ENCODE measurements around the gene NDUFA8. TPM values are rescaled to one million over a fixed set of nuclear protein-coding genes. Genes with fewer than 3 reads are reported as not detected.

NDUFA8 gene
- total RNA-seq, 1 donor from 2014 or later, result 45.0 TPM

DNA sequence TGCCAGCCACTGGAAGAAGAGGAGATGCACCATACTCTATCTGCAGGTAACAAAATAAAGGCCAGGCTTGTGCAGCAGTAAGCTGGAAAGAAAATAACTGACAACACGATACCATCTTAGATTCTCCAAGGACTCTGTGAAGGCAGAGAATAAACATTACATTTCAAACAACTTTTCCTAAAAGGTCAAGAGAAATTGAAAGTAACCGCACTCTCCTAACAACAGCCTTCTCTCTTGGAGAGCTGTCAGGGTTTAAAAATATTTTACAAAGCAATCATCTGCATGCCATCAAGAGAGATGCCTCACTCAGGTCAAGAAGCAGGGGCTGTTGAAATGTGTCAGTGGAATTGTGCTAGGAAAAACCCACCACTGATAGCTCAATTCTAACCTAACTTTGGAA is 53.0 kb downstream of the NDUFA8 start:
- intact Hi-C loops (cut with micrococcal nuclease), result no loop called here

DNA sequence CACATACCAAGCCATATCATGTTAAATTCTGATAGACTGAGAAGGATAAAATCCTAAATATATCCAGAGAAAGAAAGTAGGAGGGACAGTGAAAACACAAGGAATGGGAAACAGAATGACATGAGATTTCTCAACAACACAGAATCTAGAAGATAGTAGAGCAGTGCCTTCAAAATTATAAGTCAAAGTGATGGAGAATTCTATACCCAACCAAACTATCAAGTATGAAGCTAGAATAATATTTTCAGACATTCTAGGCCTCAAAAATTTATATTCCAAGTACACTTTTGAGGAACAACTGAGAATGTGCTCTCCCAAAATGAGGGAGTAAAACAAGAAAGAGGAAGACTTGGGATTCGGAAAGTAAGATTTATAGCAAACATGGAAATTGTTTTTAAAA is 55.6 kb downstream of the NDUFA8 start:
- intact Hi-C loops (cut with micrococcal nuclease), result no loop called here

DNA sequence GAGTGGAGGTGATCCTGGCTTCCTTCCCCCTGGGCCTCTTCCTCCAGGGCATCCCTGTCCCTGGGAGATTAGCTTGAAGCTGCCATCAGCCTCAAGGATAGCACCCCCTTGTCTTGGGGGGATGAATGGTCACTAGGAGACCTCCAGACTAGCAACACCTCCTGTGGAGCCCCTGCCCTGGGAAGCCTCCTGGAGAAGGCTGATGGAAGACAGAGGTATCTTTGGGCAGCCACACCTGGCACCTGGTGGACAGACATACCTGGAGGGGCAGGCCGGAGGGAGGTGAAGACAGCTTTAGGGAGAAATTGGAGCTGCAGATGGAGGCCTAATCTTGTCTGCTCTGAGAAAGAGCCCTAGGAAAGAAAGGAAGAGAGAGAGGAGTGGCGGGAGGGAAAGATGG is 57.4 kb downstream of the NDUFA8 start:
- intact Hi-C loops (cut with micrococcal nuclease), result no loop called here

DNA sequence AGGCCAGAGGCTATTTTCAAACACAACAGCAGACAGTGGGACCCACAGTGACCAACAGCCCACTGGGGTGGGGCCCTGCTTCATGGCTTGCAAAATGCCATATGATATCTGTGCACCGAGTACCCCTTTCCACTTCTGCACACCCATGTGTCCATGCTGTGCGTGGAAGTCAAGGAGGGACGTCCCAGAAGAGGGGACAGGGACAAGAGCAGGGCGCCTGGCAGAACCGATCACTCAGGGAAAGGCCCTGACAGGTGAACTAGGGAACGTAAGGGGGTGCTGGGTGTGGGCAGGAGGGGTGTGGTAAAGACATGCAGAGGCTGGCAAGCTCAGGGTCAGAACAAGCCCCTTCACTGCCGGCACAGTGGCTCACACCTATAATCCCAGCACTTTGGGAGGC is 58.8 kb downstream of the NDUFA8 start:
- intact Hi-C loops (cut with micrococcal nuclease), result no loop called here

DNA sequence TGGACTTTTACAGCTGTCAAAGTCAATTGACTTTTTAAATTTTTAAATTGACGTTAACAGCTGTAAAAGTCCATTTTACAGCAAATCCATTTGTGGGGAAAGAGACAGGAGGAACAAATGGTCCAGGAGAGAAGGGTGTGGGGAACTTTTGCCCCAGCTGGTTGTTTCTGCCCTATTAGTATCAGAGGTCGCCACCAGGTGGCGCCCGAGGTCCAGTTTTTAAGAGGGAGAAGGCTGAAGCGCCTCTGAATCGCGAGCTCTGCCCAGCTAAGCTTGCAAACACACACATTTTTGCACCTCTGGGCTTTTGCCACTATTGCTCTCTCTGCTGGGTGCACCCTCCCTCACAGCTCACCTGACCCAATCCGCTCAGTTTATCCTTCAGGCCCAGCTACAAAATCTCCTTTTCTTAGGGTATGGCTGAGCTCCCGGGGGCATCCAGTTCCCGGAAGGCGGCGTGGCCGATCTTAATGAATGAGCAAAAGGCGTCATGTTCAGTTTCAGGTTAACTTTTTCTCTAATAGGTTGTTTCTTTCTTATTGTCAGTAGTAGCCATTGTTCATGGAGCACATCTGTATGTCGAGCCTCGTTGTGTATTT is 60.2 kb downstream of the NDUFA8 start:
- intact Hi-C loops (cut with micrococcal nuclease), result loop anchor here (1.0 to 10.0 kb wide), 6 partner anchors 24 to 1235 kb away; partner anchors contain the start of gene STRBP

DNA sequence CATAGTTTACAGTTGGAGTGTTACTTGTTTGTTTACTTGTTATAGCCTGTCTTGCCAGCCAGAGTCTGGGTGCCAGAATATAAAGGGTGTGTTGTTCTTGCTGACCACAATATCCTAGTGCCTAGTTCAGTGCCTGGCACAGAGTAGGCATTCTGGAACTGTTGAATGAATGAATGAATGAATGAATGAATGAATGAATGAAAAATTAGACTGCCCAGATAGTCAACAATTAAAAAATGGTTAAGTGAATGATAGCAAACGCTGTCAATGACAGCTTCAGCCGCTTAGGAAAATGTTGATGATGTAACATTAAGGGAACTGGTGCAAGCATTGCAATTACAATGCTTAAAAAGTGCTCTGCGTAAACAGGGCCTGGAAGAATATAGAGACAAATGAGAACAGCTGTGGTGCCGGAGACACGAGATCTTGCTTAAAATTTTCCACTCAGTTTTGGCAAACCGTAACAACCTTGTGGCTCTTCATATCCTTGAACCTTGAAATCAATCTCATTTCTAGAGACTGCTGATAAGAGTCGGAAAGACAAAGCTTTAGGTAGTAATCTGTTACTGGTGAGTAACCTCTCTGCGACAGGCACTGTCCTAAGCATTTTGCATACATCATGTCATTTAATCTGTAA is 61.8 kb downstream of the NDUFA8 start:
- intact Hi-C loops (cut with micrococcal nuclease), result loop anchor here (10.0 kb wide), 2 partner anchors 1167 to 1237 kb away; partner anchors contain the start of gene STRBP

DNA sequence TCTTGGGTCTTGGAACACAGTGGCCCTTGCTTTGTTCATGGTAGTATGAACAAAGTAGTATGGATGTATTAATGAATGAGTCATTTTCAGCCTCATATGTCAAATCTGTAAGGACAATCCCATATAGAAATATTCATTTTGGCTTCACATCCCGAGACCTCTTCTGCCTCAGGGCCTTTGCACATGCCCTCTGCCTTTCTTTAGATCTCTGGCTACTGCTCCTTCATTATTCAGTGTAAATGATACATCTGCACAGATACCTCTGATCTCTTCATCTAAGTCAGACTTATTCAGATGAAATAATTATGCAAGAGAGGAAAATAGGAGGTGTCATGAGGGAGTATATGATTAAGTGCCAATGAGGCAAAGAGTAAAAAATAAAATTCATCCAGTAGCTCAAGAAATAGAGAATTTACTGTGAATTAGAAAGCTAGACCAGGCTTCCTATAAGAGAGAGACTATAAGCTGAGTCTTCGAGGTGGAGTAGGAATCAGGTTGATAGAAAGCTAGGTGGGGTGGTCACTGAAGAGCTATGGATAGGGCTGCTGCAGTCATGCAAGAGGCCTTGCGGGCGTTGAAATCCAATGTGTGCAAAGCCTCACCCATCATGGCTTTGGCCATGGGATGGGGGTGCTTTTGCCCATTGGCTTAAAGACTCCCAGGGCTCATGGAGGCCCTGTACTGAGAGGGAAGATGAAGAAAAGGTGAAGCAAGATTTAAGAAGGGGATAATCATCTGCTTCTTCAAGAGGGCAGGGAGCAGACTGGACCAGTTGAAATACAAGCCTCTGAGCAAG is 62.8 kb downstream of the NDUFA8 start:
- intact Hi-C loops (cut with micrococcal nuclease), result loop anchor here (10.0 kb wide), 2 partner anchors 1168 to 1238 kb away; partner anchors contain the start of gene STRBP

DNA sequence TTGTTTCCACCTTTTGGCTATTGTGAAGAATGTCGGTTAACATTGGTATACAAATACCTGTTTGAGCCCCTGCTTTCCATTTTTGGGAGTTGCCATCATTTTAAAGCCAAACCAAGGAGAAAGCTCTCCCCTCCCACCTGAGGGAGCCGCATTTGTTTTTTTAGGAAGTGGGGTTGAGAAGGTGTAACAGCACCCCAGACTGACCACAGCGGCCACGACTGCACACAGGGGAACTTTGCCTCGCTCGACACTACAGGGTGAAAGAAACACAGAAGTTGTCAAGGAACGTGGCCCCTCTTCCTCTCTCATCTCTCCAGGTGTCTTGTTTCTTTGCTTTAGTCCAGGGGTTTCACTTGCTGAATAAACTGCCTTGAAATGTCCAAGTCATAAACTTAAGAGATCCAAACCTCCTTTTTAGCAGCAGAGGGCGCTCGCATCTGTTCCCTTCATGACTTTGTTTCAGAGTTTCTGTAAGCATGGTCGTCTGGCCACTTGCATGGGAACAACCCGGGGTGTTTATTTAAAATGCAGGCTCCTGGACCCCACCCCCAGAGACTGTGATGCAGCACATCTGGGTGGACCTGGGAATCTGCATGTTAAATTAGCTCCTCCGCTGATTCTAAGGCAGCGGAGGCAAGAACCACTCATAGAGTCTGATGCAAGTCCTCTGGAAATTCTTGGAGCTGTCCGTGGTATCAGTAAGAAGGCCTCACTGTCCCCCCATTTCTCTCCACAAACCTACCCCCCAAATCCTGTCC is 64.4 kb downstream of the NDUFA8 start:
- intact Hi-C loops (cut with micrococcal nuclease), result loop anchor here (1.0 to 10.0 kb wide), 5 partner anchors 64 to 1240 kb away; partner anchors contain the start of genes MORN5, NDUFA8 and STRBP

Other genes with a start within 250 kb of the NDUFA8 start
- 2.8 and 4.2 TPM in 2 replicates for gene TTLL11, start 66.5 kb downstream of the NDUFA8 start, total RNA-seq
- not detected in 2 replicates for gene MORN5, start 129 bp upstream of the NDUFA8 start, total RNA-seq
- gene LHX6, start 69.2 kb upstream of the NDUFA8 start, total RNA-seq, result not detected in 2 replicates
- 22.6 and 23.9 TPM in 2 replicates for gene RBM18, start 105.1 kb upstream of the NDUFA8 start, total RNA-seq
- 32.7 and 32.9 TPM in 2 replicates for gene MRRF, start 105.1 kb upstream of the NDUFA8 start, total RNA-seq
- gene PTGS1, start 211.2 kb upstream of the NDUFA8 start, total RNA-seq, result 0.27 and 0.34 TPM in 2 replicates

Measured in T-helper 1 cell treated with Interleukin-12 subunit alpha and Interleukin-12 subunit beta and Interleukin-4 antibody, amounts not matched to agents 30 ng/mL and 1 ng/mL, for 36 hours (primary cell).